Endothelial cell of umbilical vein (primary cell): Measurements from ENCODE around the gene FBXO27. TPM values are rescaled to one million over a fixed set of nuclear protein-coding genes. Genes with fewer than 3 reads are reported as not detected.

Experiments used
- BruUV-seq: library from RNA; stranded (reverse); fragments of 400-500 nt; replicated peaks from 2 replicates; lab custom pipeline; 2021; lab: Mats Ljungman, UMichigan
- CTCF ChIA-PET: fragments of 300-600, 350-600 bp; sonication (Branson Sonifier 250); formaldehyde crosslinking; loops from one replicate; lab custom pipeline; 2021; ENCODE audit warnings: antibody characterized with exemption, inconsistent platforms; lab: Charles Lee
- POLR2A ChIA-PET: fragments of 300-600, 350-600 bp; sonication (Branson Sonifier 250); formaldehyde crosslinking; loops from one replicate; lab custom pipeline; 2021; ENCODE audit warnings: antibody characterized with exemption, inconsistent platforms; lab: Charles Lee
- DNase-seq: peaks from one replicate; pipeline ENCODE4 v3.0.0-alpha.2; 2011; ENCODE audit warnings: low read depth, low spot score
- FAIRE-seq: peaks from 2 replicates; lab custom pipeline; 2011; peaks lifted over from hg19 to GRCh38; lab: Jason Lieb, UNC
- H2AFZ ChIP-seq: 2 replicates; pipeline ENCODE4 v1.6.0; 2012; ENCODE audit warnings: low read depth, low read length, control low read depth, inconsistent platforms
- H3K27ac ChIP-seq: 2 replicates; pipeline ENCODE4 v1.5.1; 2011; ENCODE audit warnings: low read depth, mild to moderate bottlenecking, control low read depth, low read length, moderate library complexity; ENCODE audit not compliant: insufficient read depth
- H3K27me3 ChIP-seq, 2 experiments: 2 replicates each; pipeline versions ENCODE4 v1.6.0 to v1.6.1; 2011; ENCODE audit warnings: low read length in 2 of 2, mixed read lengths in 1 of 2; ENCODE audit not compliant: control insufficient read depth in 2 of 2, insufficient read depth in 2 of 2
- H3K36me3 ChIP-seq, 2 experiments: 2 replicates in 1 of 2; 3 replicates in 1 of 2; pipeline ENCODE4 v1.5.1; 2011; ENCODE audit warnings: low read length in 2 of 2, mild to moderate bottlenecking in 1 of 2, moderate library complexity in 1 of 2; ENCODE audit not compliant: control insufficient read depth in 2 of 2, insufficient read depth in 2 of 2; ENCODE audit errors: extremely low read depth in 1 of 2
- H3K4me1 ChIP-seq: 3 replicates; pipeline ENCODE4 v1.5.1; 2011; ENCODE audit warnings: mild to moderate bottlenecking, low read length; ENCODE audit not compliant: control insufficient read depth, insufficient read depth; ENCODE audit errors: extremely low read depth
- H3K4me2 ChIP-seq: 2 replicates; pipeline ENCODE4 v1.6.1; 2011; ENCODE audit warnings: low read length, control low read depth, mixed read lengths; ENCODE audit not compliant: insufficient read depth
- H3K4me3 ChIP-seq, 3 experiments: fragments of 200-600 bp in 1 of 3; sonication (generic), shearing (Covaris generic) in 1 of 3; replicated peaks in 1 of 3; 2 replicates each; pipeline ENCODE4 v1.5.1; 2011 to 2016; ENCODE audit warnings: control low read depth in 3 of 3, low read length in 3 of 3, mild to moderate bottlenecking in 2 of 3, inconsistent platforms in 1 of 3, low read depth in 1 of 3, moderate library complexity in 1 of 3; ENCODE audit not compliant: insufficient read depth in 1 of 3
- H3K79me2 ChIP-seq: 2 replicates; pipeline ENCODE4 v1.6.0; 2012; ENCODE audit warnings: low read length, inconsistent platforms; ENCODE audit not compliant: control insufficient read depth, insufficient read depth
- H3K9ac ChIP-seq: replicated peaks from 2 replicates; pipeline ENCODE3; 2011; ENCODE audit warnings: low read length, control low read depth; ENCODE audit not compliant: insufficient read depth; ENCODE audit errors: extremely low read depth
- H3K9me1 ChIP-seq: replicated peaks from 3 replicates; pipeline ENCODE4 v1.6.0; 2011; ENCODE audit warnings: mild to moderate bottlenecking, low read length; ENCODE audit not compliant: control insufficient read depth, insufficient read depth; ENCODE audit errors: extremely low read depth
- H3K9me3 ChIP-seq: replicated peaks from 2 replicates; pipeline ENCODE4 v1.5.1; 2012; ENCODE audit warnings: low read length, inconsistent platforms; ENCODE audit not compliant: control insufficient read depth, insufficient read depth
- H4K20me1 ChIP-seq: replicated peaks from 2 replicates; pipeline ENCODE3; 2011; ENCODE audit warnings: mild to moderate bottlenecking, low read length; ENCODE audit not compliant: control insufficient read depth, insufficient read depth; ENCODE audit errors: extremely low read depth
- CTCF ChIP-seq, 2 donors: IDR thresholded peaks; 1 replicate in 1 of 2; 2 replicates in 1 of 2; pipeline ENCODE4 v1.5.1; 2011; ENCODE audit warnings: low read length in 2 of 2, mild to moderate bottlenecking in 2 of 2, moderate library complexity in 2 of 2, control low read depth in 1 of 2, inconsistent platforms in 1 of 2, low read depth in 1 of 2; ENCODE audit not compliant: insufficient read depth in 1 of 2; ENCODE audit errors: extremely low read depth in 1 of 2
- EZH2 ChIP-seq: IDR thresholded peaks from 2 replicates; pipeline ENCODE4 v1.6.1; 2012; ENCODE audit warnings: borderline replicate concordance, low read depth, mild to moderate bottlenecking, moderate library complexity, low read length, inconsistent platforms; ENCODE audit not compliant: severe bottlenecking
- FOS ChIP-seq: IDR thresholded peaks from 2 replicates; pipeline ENCODE4 v1.6.1; 2011; ENCODE audit warnings: mild to moderate bottlenecking, low read length, moderate library complexity, borderline replicate concordance; ENCODE audit not compliant: insufficient read depth
- GATA2 ChIP-seq: IDR thresholded peaks from 2 replicates; pipeline ENCODE4 v1.7.0; 2011; ENCODE audit warnings: low read depth, mild to moderate bottlenecking, moderate library complexity, mixed read lengths, low read length; ENCODE audit not compliant: insufficient read length, insufficient read depth
- JUN ChIP-seq: IDR thresholded peaks from 2 replicates; pipeline ENCODE4 v1.6.1; 2011; ENCODE audit warnings: borderline replicate concordance, low read depth; ENCODE audit not compliant: insufficient read length, insufficient read depth
- MYC ChIP-seq: IDR thresholded peaks from one replicate; pipeline ENCODE4 v1.6.1; 2011; ENCODE audit warnings: mild to moderate bottlenecking, low read depth, low read length
- POLR2A ChIP-seq: IDR thresholded peaks from 2 replicates; pipeline ENCODE4 v1.6.1; 2012; ENCODE audit warnings: low read depth, mild to moderate bottlenecking, control low read depth, low read length
- POLR2AphosphoS5 ChIP-seq: IDR thresholded peaks from 2 replicates; pipeline ENCODE4 v1.6.1; 2012; ENCODE audit warnings: low read depth, mild to moderate bottlenecking, control low read depth, low read length, moderate library complexity; ENCODE audit not compliant: insufficient read depth
- dilution Hi-C: fragments of 300-500 bp; cut with MboI; formaldehyde crosslinking; loops from one replicate; pipeline ENCODE4 v1.15.0; 2019; ENCODE audit warnings: low sequenced_read_pairs; ENCODE audit not compliant: extremely low pct_ligation_motif_present
- intact Hi-C: fragments of 100-400 bp; cut with micrococcal nuclease; formaldehyde crosslinking; loops from one replicate; pipeline ENCODE4 v1.10.0; 2022
- polyA plus RNA-seq, 4 experiments: library from polyadenylated mRNA; depleted of rRNA in 3 of 4; stranded (reverse) in 3 of 4; unstranded in 1 of 4; fragments of >200 nt; gene quantifications; 2 replicates each; pipeline versions ENCODE4 v1.2.1 to v1.2.3, GENCODE V29; 2011 to 2012; ENCODE audit warnings: missing spikeins in 1 of 4
- total RNA-seq: library from RNA; stranded (reverse); gene quantifications from 2 replicates; pipeline ENCODE4 v1.2.3, GENCODE V29; 2021

The FBXO27 gene
- total and polyA plus RNA-seq, 2 donors (not counting 3 experiments of a cell fraction or from before 2014, with no cell fraction given), result 3.5 to 4.2 TPM

- no TSS peak for BruUV-seq
- POLR2A ChIA-PET, result no interaction called here
- no peak overlapping the region for H3K4me3 ChIP-seq
Measured at GRCh38 chr19:39008137-39008536, 24.2 kb downstream of the FBXO27 start.

More at GRCh38 chr19:39008137-39008536, 24.2 kb downstream of the FBXO27 start:
- TF ChIP-seq POLR2AphosphoS5 (no peak), MYC (no peak), GATA2 (no peak), EZH2 (no peak), JUN (no peak), FOS (no peak), CTCF (IDR thresholded peaks at IDR 0.05; ENCODE audit: extremely low read depth in 1 of 2, insufficient read depth in 1 of 2, low read depth in 1 of 2, low read length in 2 of 2) (no peak), POLR2A (no peak)
- no peak for DNase-seq
- H3K9ac ChIP-seq, result no peak overlapping the region
- no peak for FAIRE-seq
- dilution Hi-C loops (no loop called here), intact Hi-C loops (no loop called here)
- no peak overlapping the region for H3K4me2 ChIP-seq
- no peaks in the 10 kb centered on the region for H3K9me1 ChIP-seq
- H3K9me3 ChIP-seq, result no peaks in the 10 kb centered on the region
- H4K20me1 ChIP-seq, result no peaks in the 10 kb centered on the region
- CTCF ChIA-PET, result no interaction called here
- H3K27me3 ChIP-seq, result no peaks in the 10 kb centered on the region
- H3K36me3 ChIP-seq, result no peaks in the 10 kb centered on the region
- H2AFZ ChIP-seq, result no peak overlapping the region
- no peak overlapping the region for H3K27ac ChIP-seq
- no peaks in the 10 kb centered on the region for H3K79me2 ChIP-seq
- no peaks in the 10 kb centered on the region for H3K4me1 ChIP-seq
